Neural cell (in vitro differentiated cells): ENCODE results near the gene ALG5. TPM values are rescaled to one million over a fixed set of nuclear protein-coding genes. Genes with fewer than 3 reads are reported as not detected.

Experiments used
- H2AFZ ChIP-seq: fragments of 200-600, 300-800 bp; sonication (generic), shearing (Covaris generic); 2 replicates; pipeline ENCODE4 v1.6.0; 2014; ENCODE audit warnings: low read depth, mild to moderate bottlenecking, antibody characterized with exemption, low read length, moderate library complexity
- H3F3A ChIP-seq: fragments of 200-600 bp; shearing (Covaris generic); 2 replicates; pipeline ENCODE4 v1.6.1; 2016; ENCODE audit warnings: mild to moderate bottlenecking, moderate library complexity, mixed read lengths, antibody characterized with exemption, low read length; ENCODE audit not compliant: insufficient read depth, poor library complexity, severe bottlenecking
- H3K27ac ChIP-seq: fragments of 200-600, 300-800 bp; sonication (generic), shearing (Covaris generic); 2 replicates; pipeline ENCODE4 v1.5.1; 2014; ENCODE audit warnings: mild to moderate bottlenecking, low read length, moderate library complexity
- H3K27me3 ChIP-seq: fragments of 300-800, 200-600 bp; sonication (generic), shearing (Covaris generic); 2 replicates; pipeline ENCODE4 v1.6.0; 2014; ENCODE audit warnings: mild to moderate bottlenecking, low read depth, low read length, moderate library complexity; ENCODE audit not compliant: insufficient read depth
- H3K36me3 ChIP-seq: fragments of 300-800, 200-600 bp; sonication (generic), shearing (Covaris generic); 2 replicates; pipeline ENCODE4 v1.5.1; 2014; ENCODE audit warnings: mild to moderate bottlenecking, antibody characterized with exemption, low read length, moderate library complexity; ENCODE audit not compliant: insufficient read depth
- H3K4me2 ChIP-seq: fragments of 300-800, 200-600 bp; sonication (generic), shearing (Covaris generic); 2 replicates; pipeline ENCODE4 v1.6.0; 2014; ENCODE audit warnings: mild to moderate bottlenecking, low read length
- H3K4me3 ChIP-seq: fragments of 300-800, 200-600 bp; sonication (generic), shearing (Covaris generic); 2 replicates; pipeline ENCODE4 v1.5.1; 2014; ENCODE audit warnings: mild to moderate bottlenecking, low read length, moderate library complexity
- H3K79me2 ChIP-seq: fragments of 200-600 bp; shearing (Covaris generic); replicated peaks from 2 replicates; pipeline ENCODE4 v1.6.0; 2014; ENCODE audit warnings: mild to moderate bottlenecking, low read length, moderate library complexity; ENCODE audit not compliant: insufficient read depth
- H3K9ac ChIP-seq: fragments of 300-800, 200-600 bp; sonication (generic), shearing (Covaris generic); 2 replicates; pipeline ENCODE4 v1.6.1; 2016; ENCODE audit warnings: mild to moderate bottlenecking, low read length, mixed read lengths
- H3K9me2 ChIP-seq: fragments of 200-600 bp; shearing (Covaris generic); 2 replicates; pipeline ENCODE4 v1.6.1; 2016; ENCODE audit warnings: mild to moderate bottlenecking, low read length, mixed read lengths; ENCODE audit not compliant: insufficient read depth
- H3K9me3 ChIP-seq: fragments of 200-600, 300-800 bp; sonication (generic), shearing (Covaris generic); 2 replicates; pipeline ENCODE4 v1.6.1; 2016; ENCODE audit warnings: mild to moderate bottlenecking, mixed run types, low read length, moderate library complexity, mixed read lengths
- H4K20me1 ChIP-seq: fragments of 200-600 bp; shearing (Covaris generic); 2 replicates; pipeline ENCODE4 v1.6.1; 2016; ENCODE audit warnings: mild to moderate bottlenecking, mixed run types; ENCODE audit not compliant: insufficient read depth
- EP300 ChIP-seq: fragments of 450-650 bp; conservative IDR thresholded peaks from 2 replicates; pipeline ENCODE4 v1.6.1; 2014; ENCODE audit warnings: antibody characterized with exemption, mild to moderate bottlenecking, moderate library complexity; ENCODE audit not compliant: poor library complexity, severe bottlenecking
- EZH2 ChIP-seq: fragments of 200-600, 300-800 bp; shearing (Covaris generic), sonication (generic); IDR thresholded peaks from 2 replicates; pipeline ENCODE4 v1.6.1; 2014; ENCODE audit warnings: antibody characterized with exemption, low read length, borderline replicate concordance, mild to moderate bottlenecking; ENCODE audit not compliant: insufficient read depth, poor library complexity, severe bottlenecking
- MXI1 ChIP-seq: fragments of 450-650 bp; conservative IDR thresholded peaks from 2 replicates; pipeline ENCODE4 v1.6.1; 2014; ENCODE audit warnings: antibody characterized with exemption, mild to moderate bottlenecking; ENCODE audit not compliant: poor library complexity, severe bottlenecking
- POLR2AphosphoS5 ChIP-seq: IDR thresholded peaks from 2 replicates; pipeline ENCODE4 v1.6.1; 2012
- RAD21 ChIP-seq: fragments of 450-650 bp; conservative IDR thresholded peaks from 2 replicates; pipeline ENCODE4 v1.6.1; 2014; ENCODE audit warnings: antibody characterized with exemption, mild to moderate bottlenecking, moderate library complexity
- SMC3 ChIP-seq: fragments of 450-650 bp; conservative IDR thresholded peaks from 2 replicates; pipeline ENCODE4 v1.6.1; 2014; ENCODE audit warnings: antibody characterized with exemption, mild to moderate bottlenecking, moderate library complexity; ENCODE audit not compliant: poor library complexity
- TAF1 ChIP-seq: IDR thresholded peaks from 2 replicates; pipeline ENCODE4 v1.6.1; 2012; ENCODE audit warnings: low read depth
- polyA plus RNA-seq: library from polyadenylated mRNA; depleted of rRNA; stranded (reverse); fragments of >200 nt; gene quantifications from 2 replicates; pipeline ENCODE4 v1.2.3, GENCODE V29; 2014
- TF ChIP-seq, protein P1 (sequence below): IDR thresholded peaks from 2 replicates; pipeline ENCODE4 v1.6.1; 2012; ENCODE audit warnings: borderline replicate concordance
- TF ChIP-seq, protein P2 (sequence below): fragments of 450-650 bp; IDR thresholded peaks from 2 replicates; pipeline ENCODE4 v1.5.1; 2014; ENCODE audit warnings: antibody characterized with exemption, mild to moderate bottlenecking, moderate library complexity; ENCODE audit not compliant: poor library complexity, severe bottlenecking

The ALG5 gene
- polyA plus RNA-seq, 1 donor from 2014 or later = 63.0 TPM

DNA sequence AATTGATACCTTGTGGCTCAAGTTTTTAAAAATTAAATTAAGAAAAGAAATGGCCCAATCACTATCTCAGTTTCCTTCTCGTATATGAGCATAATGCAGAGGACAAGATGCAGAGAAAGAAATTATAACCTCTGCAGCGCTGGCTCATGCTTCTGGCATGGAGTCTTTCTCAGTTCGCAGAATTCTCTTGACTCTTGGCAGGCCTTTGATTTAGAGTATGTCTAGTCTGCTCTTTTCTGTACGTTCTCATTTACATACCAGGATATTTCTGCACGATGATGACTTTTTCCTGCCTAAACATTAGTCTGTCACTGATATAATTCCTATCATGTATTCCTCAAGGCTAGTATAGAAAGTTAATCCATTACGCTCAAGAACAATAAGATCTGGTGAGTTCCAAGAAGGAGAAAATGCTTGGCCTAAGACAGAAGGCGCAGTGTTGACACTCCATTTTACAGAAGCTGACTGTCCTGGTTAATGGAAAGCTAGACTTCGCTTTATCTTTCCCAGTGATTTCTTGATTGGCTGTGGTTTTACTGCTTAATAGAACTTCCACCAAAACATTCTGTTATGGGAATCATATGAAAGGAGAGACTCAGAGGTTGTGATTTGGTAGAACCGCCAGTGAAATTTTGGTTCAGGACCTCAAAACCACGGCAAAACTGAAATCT, 77.4 kb downstream of the ALG5 start:
- Histone ChIP-seq H3K4me3 (no peak overlapping the region), H3K4me2 (no peak overlapping the region), H3K36me3 (no peaks in the 10 kb centered on the region), H3K27ac (no peak overlapping the region), H3K79me2 (no peaks in the 10 kb centered on the region), H3K9me2 (no peaks in the 10 kb centered on the region), H3K9ac (no peak overlapping the region), H3K9me3 (no peaks in the 10 kb centered on the region), H3F3A (peaks cover 5% of the 10 kb centered on the region), H2AFZ (no peak overlapping the region), H3K27me3 (peaks cover 12% of the 10 kb centered on the region), H4K20me1 (no peaks in the 10 kb centered on the region)
- TF ChIP-seq TAF1 (no peak), RAD21 (no peak)

DNA sequence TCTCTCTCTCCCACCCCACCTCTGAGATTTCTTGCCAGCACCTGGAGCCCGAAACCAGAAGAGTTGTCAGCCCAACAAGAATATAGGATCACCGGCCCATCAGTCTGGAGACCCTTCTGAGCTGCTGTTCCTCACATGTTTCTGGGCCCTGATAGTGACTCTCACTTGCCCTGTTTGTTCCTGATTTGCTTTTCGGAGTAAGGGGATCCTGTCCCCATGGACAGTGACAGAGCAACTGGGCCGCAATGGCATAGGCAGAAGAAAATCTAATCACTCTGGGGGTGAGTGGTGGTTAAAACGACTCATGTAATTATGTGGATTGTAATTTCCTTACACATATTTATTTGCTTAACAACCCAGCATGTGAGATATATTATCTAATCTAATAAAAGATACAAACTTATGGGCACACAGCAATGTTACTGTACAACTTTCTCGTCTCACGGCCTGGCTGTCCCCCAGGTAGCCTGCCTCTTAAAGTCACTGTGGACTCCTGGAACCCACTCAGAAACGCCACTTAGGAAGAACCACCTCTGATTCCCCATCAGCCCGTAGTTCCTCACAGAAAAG, 78.4 kb downstream of the ALG5 start:
- Histone ChIP-seq H2AFZ (no peak overlapping the region), H3K9me3 (no peaks in the 10 kb centered on the region), H3K4me3 (peak overlapping the region; percentile 58), H3K9me2 (no peaks in the 10 kb centered on the region), H4K20me1 (no peaks in the 10 kb centered on the region), H3K27ac (no peak overlapping the region), H3F3A (peaks cover 5% of the 10 kb centered on the region), H3K4me2 (no peak overlapping the region), H3K36me3 (no peaks in the 10 kb centered on the region), H3K79me2 (no peaks in the 10 kb centered on the region), H3K27me3 (peaks cover 12% of the 10 kb centered on the region), H3K9ac (peak overlapping the region; percentile 38)
- TF ChIP-seq EP300 = no peak
- TF ChIP-seq, protein P1, sequence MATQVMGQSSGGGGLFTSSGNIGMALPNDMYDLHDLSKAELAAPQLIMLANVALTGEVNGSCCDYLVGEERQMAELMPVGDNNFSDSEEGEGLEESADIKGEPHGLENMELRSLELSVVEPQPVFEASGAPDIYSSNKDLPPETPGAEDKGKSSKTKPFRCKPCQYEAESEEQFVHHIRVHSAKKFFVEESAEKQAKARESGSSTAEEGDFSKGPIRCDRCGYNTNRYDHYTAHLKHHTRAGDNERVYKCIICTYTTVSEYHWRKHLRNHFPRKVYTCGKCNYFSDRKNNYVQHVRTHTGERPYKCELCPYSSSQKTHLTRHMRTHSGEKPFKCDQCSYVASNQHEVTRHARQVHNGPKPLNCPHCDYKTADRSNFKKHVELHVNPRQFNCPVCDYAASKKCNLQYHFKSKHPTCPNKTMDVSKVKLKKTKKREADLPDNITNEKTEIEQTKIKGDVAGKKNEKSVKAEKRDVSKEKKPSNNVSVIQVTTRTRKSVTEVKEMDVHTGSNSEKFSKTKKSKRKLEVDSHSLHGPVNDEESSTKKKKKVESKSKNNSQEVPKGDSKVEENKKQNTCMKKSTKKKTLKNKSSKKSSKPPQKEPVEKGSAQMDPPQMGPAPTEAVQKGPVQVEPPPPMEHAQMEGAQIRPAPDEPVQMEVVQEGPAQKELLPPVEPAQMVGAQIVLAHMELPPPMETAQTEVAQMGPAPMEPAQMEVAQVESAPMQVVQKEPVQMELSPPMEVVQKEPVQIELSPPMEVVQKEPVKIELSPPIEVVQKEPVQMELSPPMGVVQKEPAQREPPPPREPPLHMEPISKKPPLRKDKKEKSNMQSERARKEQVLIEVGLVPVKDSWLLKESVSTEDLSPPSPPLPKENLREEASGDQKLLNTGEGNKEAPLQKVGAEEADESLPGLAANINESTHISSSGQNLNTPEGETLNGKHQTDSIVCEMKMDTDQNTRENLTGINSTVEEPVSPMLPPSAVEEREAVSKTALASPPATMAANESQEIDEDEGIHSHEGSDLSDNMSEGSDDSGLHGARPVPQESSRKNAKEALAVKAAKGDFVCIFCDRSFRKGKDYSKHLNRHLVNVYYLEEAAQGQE = no peak
- no peak for TF ChIP-seq SMC3
- no peak for TF ChIP-seq POLR2AphosphoS5
- no peak for TF ChIP-seq RAD21
- no peak for TF ChIP-seq EZH2
- no peak for TF ChIP-seq MXI1
- TF ChIP-seq, protein P2, sequence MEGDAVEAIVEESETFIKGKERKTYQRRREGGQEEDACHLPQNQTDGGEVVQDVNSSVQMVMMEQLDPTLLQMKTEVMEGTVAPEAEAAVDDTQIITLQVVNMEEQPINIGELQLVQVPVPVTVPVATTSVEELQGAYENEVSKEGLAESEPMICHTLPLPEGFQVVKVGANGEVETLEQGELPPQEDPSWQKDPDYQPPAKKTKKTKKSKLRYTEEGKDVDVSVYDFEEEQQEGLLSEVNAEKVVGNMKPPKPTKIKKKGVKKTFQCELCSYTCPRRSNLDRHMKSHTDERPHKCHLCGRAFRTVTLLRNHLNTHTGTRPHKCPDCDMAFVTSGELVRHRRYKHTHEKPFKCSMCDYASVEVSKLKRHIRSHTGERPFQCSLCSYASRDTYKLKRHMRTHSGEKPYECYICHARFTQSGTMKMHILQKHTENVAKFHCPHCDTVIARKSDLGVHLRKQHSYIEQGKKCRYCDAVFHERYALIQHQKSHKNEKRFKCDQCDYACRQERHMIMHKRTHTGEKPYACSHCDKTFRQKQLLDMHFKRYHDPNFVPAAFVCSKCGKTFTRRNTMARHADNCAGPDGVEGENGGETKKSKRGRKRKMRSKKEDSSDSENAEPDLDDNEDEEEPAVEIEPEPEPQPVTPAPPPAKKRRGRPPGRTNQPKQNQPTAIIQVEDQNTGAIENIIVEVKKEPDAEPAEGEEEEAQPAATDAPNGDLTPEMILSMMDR = no peak
- TF ChIP-seq TAF1 = no peak
